ENCODE data around the gene FAM135A.
"Not testable (repeated sequence)": the region's sequence is repeated elsewhere in the genome, so short reads cannot be mapped to it uniquely, and the experiment has no call there.

Gene FAM135A

DNA sequence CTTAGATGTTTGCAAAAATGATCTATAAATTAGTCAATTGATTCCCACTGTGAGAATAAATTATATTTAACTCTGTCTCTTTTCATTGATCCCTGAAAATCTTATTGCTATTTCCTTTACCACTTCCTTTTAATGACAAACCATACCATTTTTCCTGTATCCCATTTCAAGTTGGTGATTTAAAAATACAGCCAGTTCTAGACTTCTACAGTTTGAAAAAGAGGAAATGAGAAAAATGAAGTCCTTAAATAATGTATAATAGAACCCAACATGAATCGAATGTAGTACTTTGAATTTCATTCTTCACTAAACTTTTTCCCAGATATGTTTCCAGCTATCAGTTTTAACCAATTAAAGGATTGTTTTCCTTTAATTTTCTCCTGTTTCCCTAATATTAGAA, 124.0 kb downstream of the FAM135A start:
- DNase-seq (ENCODE audit: low read depth, low spot score) = no peak

DNA sequence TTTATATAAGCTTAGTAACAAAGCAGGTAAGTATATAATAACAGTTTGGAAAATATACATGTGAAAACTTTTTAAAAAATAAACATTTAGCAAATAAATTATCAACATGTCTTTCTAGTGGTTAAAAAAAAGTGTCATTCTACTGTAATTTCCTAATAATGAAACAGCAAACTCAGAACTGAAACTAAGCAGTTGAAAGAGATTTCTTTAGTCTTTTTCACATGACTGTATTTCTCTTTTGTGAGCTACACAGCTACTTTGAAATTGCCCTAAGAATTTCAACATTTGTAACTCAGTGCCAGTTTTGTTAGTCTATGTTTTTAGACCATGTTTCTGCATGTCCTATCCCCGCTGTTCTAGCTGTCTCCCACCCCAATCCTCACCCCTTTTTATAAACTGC, 125.1 kb downstream of the FAM135A start:
- H3K9me3 ChIP-seq (ENCODE audit: insufficient read depth, low read length) = no peaks in the 10 kb centered on the region
- TF ChIP-seq SUZ12 (IDR thresholded peaks at IDR 0.05; ENCODE audit: extremely low read depth, insufficient read depth, insufficient read length) (no peak), YY1 (IDR thresholded peaks at IDR 0.05; ENCODE audit: insufficient read depth, insufficient read length) (no peak), ZNF274 (IDR thresholded peaks at IDR 0.05; ENCODE audit: low read depth, low read length) (no peak)
- H3K9ac ChIP-seq (ENCODE audit: insufficient read length, low read depth) = no peak overlapping the region
- no peaks in the 10 kb centered on the region for H3K27me3 ChIP-seq (ENCODE audit: insufficient read depth, insufficient read length)
- peaks cover 3% of the 10 kb centered on the region for H3K36me3 ChIP-seq (ENCODE audit: insufficient read depth, insufficient read length, low read length)
- no peak for DNase-seq (ENCODE audit: low read depth, low spot score)
- no peaks in the 10 kb centered on the region for H3K4me1 ChIP-seq (ENCODE audit: insufficient read depth, insufficient read length)
- no peak overlapping the region for H3K4me3 ChIP-seq (ENCODE audit: insufficient read length, low read depth)

More for the DNA sequence above, 124.0 kb downstream of the FAM135A start:
- no peaks in the 10 kb centered on the region for H3K9me3 ChIP-seq (ENCODE audit: insufficient read depth, low read length)
- H3K27me3 ChIP-seq (ENCODE audit: insufficient read depth, insufficient read length) = no peaks in the 10 kb centered on the region
- no peak overlapping the region for H3K9ac ChIP-seq (ENCODE audit: insufficient read length, low read depth)
- no peak overlapping the region for H3K4me3 ChIP-seq (ENCODE audit: insufficient read length, low read depth)
- H3K4me1 ChIP-seq (ENCODE audit: insufficient read depth, insufficient read length) = no peaks in the 10 kb centered on the region
- H3K36me3 ChIP-seq (ENCODE audit: insufficient read depth, insufficient read length, low read length) = peaks cover 4% of the 10 kb centered on the region
- TF ChIP-seq SUZ12 (IDR thresholded peaks at IDR 0.05; ENCODE audit: extremely low read depth, insufficient read depth, insufficient read length) = no peak
- no peak for TF ChIP-seq YY1 (IDR thresholded peaks at IDR 0.05; ENCODE audit: insufficient read depth, insufficient read length)
- TF ChIP-seq ZNF274 (IDR thresholded peaks at IDR 0.05; ENCODE audit: low read depth, low read length) = no peak

DNA sequence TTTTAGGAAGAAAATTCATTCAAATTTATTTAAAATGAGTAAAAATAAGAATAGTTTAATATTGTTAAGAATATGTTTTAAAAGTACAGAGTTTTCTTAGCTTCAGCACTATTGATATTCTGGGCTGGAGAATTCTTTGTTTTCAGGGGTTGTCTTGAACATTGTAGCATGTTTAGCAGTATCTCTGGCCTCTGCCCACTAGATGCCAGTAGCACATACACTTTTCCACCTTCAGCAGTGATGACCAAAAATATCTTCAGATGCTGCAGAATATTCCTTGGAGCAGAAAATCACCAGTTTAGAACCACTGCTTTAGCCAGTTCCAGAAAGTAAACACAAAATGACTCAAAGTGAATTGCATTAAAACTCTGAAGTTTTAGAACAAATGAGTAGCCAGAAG, 134.0 kb downstream of the FAM135A start:
- Histone ChIP-seq H3K27me3 (ENCODE audit: insufficient read depth, insufficient read length) (no peaks in the 10 kb centered on the region), H3K9ac (ENCODE audit: insufficient read length, low read depth) (no peak overlapping the region), H3K9me3 (ENCODE audit: insufficient read depth, low read length) (no peaks in the 10 kb centered on the region), H3K4me3 (ENCODE audit: insufficient read length, low read depth) (no peak overlapping the region), H3K4me1 (ENCODE audit: insufficient read depth, insufficient read length) (no peaks in the 10 kb centered on the region), H3K36me3 (ENCODE audit: insufficient read depth, insufficient read length, low read length) (no peaks in the 10 kb centered on the region)
- TF ChIP-seq SUZ12 (IDR thresholded peaks at IDR 0.05; ENCODE audit: extremely low read depth, insufficient read depth, insufficient read length) (no peak), YY1 (IDR thresholded peaks at IDR 0.05; ENCODE audit: insufficient read depth, insufficient read length) (no peak), ZNF274 (IDR thresholded peaks at IDR 0.05; ENCODE audit: low read depth, low read length) (no peak)
- no peak for DNase-seq (ENCODE audit: low read depth, low spot score)

DNA sequence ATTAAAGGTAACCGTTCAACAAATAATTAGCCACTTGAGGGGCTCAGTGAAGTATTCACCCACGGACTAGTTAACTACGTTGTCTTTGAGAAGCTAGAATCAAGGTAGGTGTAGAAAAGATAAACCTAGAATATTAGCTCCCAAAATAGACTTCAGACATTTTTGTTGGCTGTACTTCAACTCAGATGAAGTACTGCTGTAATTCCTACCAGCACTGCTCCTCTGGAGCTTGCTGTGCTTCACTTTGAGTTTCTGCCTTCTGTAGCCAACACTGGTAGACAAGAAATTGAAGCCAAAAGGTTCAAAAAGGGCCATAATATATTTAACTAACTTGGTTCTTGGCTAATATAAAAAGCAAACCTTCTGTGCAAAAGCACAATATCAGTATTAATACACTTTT, 134.6 kb downstream of the FAM135A start:
- Histone ChIP-seq H3K4me1 (ENCODE audit: insufficient read depth, insufficient read length) (no peaks in the 10 kb centered on the region), H3K9ac (ENCODE audit: insufficient read length, low read depth) (no peak overlapping the region), H3K9me3 (ENCODE audit: insufficient read depth, low read length) (no peaks in the 10 kb centered on the region), H3K4me3 (ENCODE audit: insufficient read length, low read depth) (no peak overlapping the region), H3K27me3 (ENCODE audit: insufficient read depth, insufficient read length) (no peaks in the 10 kb centered on the region), H3K36me3 (ENCODE audit: insufficient read depth, insufficient read length, low read length) (no peaks in the 10 kb centered on the region)
- no peak for DNase-seq (ENCODE audit: low read depth, low spot score)
- TF ChIP-seq SUZ12 (IDR thresholded peaks at IDR 0.05; ENCODE audit: extremely low read depth, insufficient read depth, insufficient read length) = no peak
- TF ChIP-seq YY1 (IDR thresholded peaks at IDR 0.05; ENCODE audit: insufficient read depth, insufficient read length) = no peak

DNA sequence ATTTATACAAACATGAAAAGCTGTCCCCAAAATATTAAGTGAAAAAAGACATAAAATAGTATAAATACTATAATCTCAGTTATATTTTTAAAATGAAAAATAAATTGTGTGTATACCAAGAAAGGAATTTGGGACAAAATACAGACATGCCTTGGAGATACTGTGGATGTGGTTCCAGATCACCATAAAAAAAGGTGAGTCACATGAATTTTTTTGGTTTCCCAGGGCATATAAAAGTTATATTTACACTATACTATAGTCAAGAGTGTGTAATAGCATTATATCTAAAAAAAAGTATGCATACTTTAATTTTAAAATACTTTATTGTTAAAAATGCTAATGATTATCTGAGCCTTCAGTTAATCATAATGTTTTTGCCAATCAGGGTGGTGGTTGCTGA, 136.0 kb downstream of the FAM135A start:
- H3K27me3 ChIP-seq (ENCODE audit: insufficient read depth, insufficient read length) = no peaks in the 10 kb centered on the region
- no peak overlapping the region for H3K9ac ChIP-seq (ENCODE audit: insufficient read length, low read depth)
- no peaks in the 10 kb centered on the region for H3K4me1 ChIP-seq (ENCODE audit: insufficient read depth, insufficient read length)
- H3K9me3 ChIP-seq (ENCODE audit: insufficient read depth, low read length) = no peaks in the 10 kb centered on the region
- no peak for TF ChIP-seq YY1 (IDR thresholded peaks at IDR 0.05; ENCODE audit: insufficient read depth, insufficient read length)
- no peak for TF ChIP-seq ZNF274 (IDR thresholded peaks at IDR 0.05; ENCODE audit: low read depth, low read length)
- TF ChIP-seq SUZ12 (IDR thresholded peaks at IDR 0.05; ENCODE audit: extremely low read depth, insufficient read depth, insufficient read length) = no peak
- H3K36me3 ChIP-seq (ENCODE audit: insufficient read depth, insufficient read length, low read length) = no peaks in the 10 kb centered on the region
- no peak for DNase-seq (ENCODE audit: low read depth, low spot score)
- H3K4me3 ChIP-seq (ENCODE audit: insufficient read length, low read depth) = no peak overlapping the region

DNA sequence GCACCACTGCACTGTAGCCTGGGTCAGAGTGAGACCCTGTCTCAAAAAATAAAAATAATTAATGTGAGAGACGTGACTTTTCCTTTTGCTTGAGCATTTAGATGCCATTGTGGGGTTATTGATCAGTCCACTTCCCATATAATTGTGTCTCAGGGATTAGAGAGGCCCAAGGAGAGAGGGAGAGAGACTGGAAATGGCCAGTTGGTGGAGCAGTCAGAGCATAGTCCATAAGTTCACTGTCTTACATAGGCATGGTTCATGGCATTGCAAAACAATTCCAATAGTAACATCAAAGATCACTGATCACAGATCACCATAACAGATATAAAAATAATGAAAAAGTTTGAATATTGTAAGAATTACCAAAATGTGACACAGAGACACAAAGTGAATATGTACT, 138.3 kb downstream of the FAM135A start:
- no peak overlapping the region for H3K9ac ChIP-seq (ENCODE audit: insufficient read length, low read depth)
- no peaks in the 10 kb centered on the region for H3K4me1 ChIP-seq (ENCODE audit: insufficient read depth, insufficient read length)
- H3K36me3 ChIP-seq (ENCODE audit: insufficient read depth, insufficient read length, low read length) = no peaks in the 10 kb centered on the region
- H3K4me3 ChIP-seq (ENCODE audit: insufficient read length, low read depth) = no peak overlapping the region
- H3K9me3 ChIP-seq (ENCODE audit: insufficient read depth, low read length) = no peaks in the 10 kb centered on the region
- no peaks in the 10 kb centered on the region for H3K27me3 ChIP-seq (ENCODE audit: insufficient read depth, insufficient read length)
- DNase-seq (ENCODE audit: low read depth, low spot score) = no peak
- TF ChIP-seq YY1 (IDR thresholded peaks at IDR 0.05; ENCODE audit: insufficient read depth, insufficient read length) = no peak
- no peak for TF ChIP-seq ZNF274 (IDR thresholded peaks at IDR 0.05; ENCODE audit: low read depth, low read length)
- TF ChIP-seq SUZ12 (IDR thresholded peaks at IDR 0.05; ENCODE audit: extremely low read depth, insufficient read depth, insufficient read length) = no peak

DNA sequence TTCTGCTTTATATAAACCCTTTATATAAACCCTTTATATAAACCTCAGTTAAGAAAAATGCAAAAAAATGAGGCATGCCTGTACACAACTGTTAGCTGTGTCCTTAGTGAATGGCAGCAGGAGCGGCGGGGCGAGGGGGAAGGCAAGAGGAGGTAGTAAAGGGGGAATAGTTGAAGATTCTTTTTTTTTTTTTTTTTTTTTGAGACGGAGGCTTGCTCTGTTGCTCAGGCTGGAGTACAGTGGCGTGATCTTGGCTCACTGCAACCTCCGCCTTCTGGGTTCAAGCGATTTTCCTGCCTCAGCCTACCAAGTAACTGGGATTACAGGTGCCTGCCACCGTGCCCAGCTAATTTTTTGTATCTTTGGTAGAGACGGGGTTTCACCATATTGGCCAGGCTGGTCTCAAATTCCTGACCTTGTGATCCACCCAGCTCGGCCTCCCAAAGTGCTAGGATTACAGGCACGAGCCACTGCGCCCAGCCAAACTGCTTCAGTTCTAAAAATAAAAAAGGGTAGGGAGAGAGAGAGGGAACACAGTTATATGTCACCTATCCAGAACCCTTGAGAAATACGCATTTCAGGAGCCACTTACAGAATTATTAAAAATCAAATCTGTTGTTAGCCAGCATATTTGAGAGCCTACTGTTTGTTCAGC, 139.1 kb downstream of the FAM135A start:
- H3K27me3 ChIP-seq (ENCODE audit: insufficient read depth, insufficient read length); H3K4me3 ChIP-seq (ENCODE audit: insufficient read length, low read depth); H3K9ac ChIP-seq (ENCODE audit: insufficient read length, low read depth); H3K9me3 ChIP-seq (ENCODE audit: insufficient read depth, low read length); H3K36me3 ChIP-seq (ENCODE audit: insufficient read depth, insufficient read length, low read length); DNase-seq (ENCODE audit: low read depth, low spot score); H3K4me1 ChIP-seq (ENCODE audit: insufficient read depth, insufficient read length): not testable (repeated sequence)

DNA sequence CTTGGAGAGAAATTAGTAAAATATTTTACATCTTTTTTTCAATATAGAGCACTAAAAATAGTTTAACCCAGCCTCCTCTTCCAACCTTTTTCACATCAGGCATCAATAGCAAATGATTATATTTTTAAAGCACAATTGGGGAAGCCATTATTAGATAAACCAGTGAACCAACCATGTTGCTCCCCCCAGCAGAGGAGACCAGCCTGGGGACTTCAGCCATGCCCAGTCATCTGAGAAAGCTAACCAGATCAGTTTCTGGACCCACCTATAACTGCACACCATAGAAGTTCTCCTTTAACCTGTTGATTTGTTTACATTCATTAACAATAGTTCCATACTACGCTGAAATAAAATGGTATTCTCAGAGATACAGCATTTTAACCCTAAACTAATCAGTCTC, 139.7 kb downstream of the FAM135A start:
- H3K36me3 ChIP-seq (ENCODE audit: insufficient read depth, insufficient read length, low read length) = no peaks in the 10 kb centered on the region
- DNase-seq (ENCODE audit: low read depth, low spot score) = no peak
- H3K9me3 ChIP-seq (ENCODE audit: insufficient read depth, low read length) = no peaks in the 10 kb centered on the region
- H3K4me1 ChIP-seq (ENCODE audit: insufficient read depth, insufficient read length) = no peaks in the 10 kb centered on the region
- H3K27me3 ChIP-seq (ENCODE audit: insufficient read depth, insufficient read length) = no peaks in the 10 kb centered on the region
- H3K9ac ChIP-seq (ENCODE audit: insufficient read length, low read depth) = no peak overlapping the region
- TF ChIP-seq YY1 (IDR thresholded peaks at IDR 0.05; ENCODE audit: insufficient read depth, insufficient read length) (no peak), SUZ12 (IDR thresholded peaks at IDR 0.05; ENCODE audit: extremely low read depth, insufficient read depth, insufficient read length) (no peak), ZNF274 (IDR thresholded peaks at IDR 0.05; ENCODE audit: low read depth, low read length) (no peak)
- H3K4me3 ChIP-seq (ENCODE audit: insufficient read length, low read depth) = no peak overlapping the region
